ENCODE data around the gene JAG2.

The JAG2 gene

DNA sequence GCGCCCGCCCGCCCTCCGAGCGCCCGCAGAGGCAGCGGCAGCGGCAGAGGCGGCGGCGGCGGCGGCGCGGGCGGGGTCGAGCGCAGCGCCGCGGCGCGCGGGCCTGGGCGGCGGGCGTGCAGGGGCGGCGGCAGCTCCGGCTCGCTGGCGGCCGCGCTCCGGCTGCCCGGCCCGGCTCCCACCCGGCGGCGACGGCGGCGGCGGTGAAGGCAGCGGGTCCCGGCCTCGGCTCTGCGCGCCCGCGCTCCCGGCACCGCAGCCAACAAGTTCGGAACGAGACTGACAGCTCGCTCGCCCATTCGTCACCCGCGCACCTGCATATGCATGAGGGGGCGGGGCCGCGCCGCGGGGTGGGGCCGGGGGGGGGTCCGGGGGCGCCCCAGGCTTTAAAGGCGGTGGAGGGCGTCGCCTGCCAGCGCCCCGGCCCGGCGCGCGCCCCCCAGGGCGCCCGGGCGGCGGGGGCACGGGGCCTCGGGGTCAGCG, at the start of gene JAG2:
JAG2 (minus strand) TSS at position 281 of the 483 bp plus-strand sequence. CDS start 356 bp downstream, outside the sequence.
- no peak for TF ChIP-seq GATA2 (IDR thresholded peaks at IDR 0.05; ENCODE audit: low read depth, low read length)
- TF ChIP-seq GATA3 (IDR thresholded peaks at IDR 0.05; ENCODE audit: low read depth, low read length): no peak

DNA sequence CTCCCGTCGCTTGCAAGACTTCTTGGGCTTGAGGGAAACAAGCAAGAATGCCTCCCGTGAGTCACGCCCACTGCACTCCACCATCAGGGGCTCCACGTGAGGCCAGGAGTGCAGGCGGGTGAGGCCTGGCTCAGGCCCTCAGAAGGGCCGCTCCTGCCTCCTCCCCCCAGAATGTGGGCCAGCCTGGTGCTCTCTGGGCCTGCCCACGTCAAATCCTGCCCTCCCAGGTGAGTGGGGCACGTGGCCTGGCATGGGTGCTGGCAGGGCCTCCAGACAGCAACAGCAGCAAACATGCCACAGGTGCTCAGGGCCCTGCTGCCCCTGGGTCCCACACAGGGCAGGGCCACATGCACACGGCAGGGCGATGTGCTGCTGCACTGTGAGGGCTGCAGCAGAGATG, 49.2 kb upstream of the JAG2 start:
- TF ChIP-seq GATA2 (IDR thresholded peaks at IDR 0.05; ENCODE audit: low read depth, low read length): no peak
- no peak for TF ChIP-seq GATA3 (IDR thresholded peaks at IDR 0.05; ENCODE audit: low read depth, low read length)

DNA sequence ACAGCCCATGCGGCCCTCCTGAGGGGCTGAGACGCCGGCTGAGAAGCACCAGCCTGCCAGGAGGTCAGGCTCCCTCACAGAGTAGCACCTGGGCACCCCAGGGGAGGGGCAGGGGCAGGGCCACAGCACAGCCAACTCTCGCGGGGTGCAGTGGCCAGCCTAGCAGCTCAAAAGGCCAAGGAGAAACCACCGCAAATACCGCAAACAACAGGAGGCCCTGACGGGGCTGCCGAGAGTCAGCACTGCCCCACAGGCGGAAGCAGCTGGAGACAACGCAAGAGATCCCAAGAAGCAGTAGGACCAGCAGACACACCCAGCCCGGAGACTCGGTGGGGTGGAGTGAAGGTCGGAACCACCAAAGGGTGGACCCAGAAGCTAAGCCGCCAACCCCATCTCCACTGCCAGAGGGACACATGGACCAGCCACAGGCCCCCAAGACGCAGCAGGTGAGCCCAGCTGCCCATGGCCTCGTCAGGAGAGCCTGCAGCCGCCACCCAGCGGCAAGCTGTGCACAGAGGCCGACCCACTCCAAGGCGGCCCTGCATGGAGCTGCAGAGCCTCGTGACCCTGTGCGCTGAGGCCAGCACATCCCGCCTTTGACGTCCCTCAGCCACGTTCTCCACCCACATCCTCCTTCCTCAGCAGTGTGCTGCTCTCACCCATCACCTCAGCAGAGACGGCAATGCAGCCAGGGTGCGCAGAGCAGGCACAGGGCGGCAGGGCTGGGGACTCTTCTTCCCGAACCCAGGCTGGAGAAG, 48.1 kb upstream of the JAG2 start:
- TF ChIP-seq GATA3 (IDR thresholded peaks at IDR 0.05; ENCODE audit: low read depth, low read length): no peak
- no peak for TF ChIP-seq GATA2 (IDR thresholded peaks at IDR 0.05; ENCODE audit: low read depth, low read length)

- TF ChIP-seq GATA3 (IDR thresholded peaks at IDR 0.05; ENCODE audit: low read depth, low read length) (no peak), GATA2 (IDR thresholded peaks at IDR 0.05; ENCODE audit: low read depth, low read length) (no peak)
These were observed 47.0 kb upstream of the JAG2 start for GRCh38 chr14:105215602-105216001.

GRCh38 chr14:105214324-105214915, 45.8 kb upstream of the JAG2 start:
- no peak for TF ChIP-seq GATA2 (IDR thresholded peaks at IDR 0.05; ENCODE audit: low read depth, low read length)
- TF ChIP-seq GATA3 (IDR thresholded peaks at IDR 0.05; ENCODE audit: low read depth, low read length): no peak

- TF ChIP-seq GATA2 (IDR thresholded peaks at IDR 0.05; ENCODE audit: low read depth, low read length) (no peak), GATA3 (IDR thresholded peaks at IDR 0.05; ENCODE audit: low read depth, low read length) (no peak)
These were observed 44.8 kb upstream of the JAG2 start for GRCh38 chr14:105213361-105213760.

DNA sequence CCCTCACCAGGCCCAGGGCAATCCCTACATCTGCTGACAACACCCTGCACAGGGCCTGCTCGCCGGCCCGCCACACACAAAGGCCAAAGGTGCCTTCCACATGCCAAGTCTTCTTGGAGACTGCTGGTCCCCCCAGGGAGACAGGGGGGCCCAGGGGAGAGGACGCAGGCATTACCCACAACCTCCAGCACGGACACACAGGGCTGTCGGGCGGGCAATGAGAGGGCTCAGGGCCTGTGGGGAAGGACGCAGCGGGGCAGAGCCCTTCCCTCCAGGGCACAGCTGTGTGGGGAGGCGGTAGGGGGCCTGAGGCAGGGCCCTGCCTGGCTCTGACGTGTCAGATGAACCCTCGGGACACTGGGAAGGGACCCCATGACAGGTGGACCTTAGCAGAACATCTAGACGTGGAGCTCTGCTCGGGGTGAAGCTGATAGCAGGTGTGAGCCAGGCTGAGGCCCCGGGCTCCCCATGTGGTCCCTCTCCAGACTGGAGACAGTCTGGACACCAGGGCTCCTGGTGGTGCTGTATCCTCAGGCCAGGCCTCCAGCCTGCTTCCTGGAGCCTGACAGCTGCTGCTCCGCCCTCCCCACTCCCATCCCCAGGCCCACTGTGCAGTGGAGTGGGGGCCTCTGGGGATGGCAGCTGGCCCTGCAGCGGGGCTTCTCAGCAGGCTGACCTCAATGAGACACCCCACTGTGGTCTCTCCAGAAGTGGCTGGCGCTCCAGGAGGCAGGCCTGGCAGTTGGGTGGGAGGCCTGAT, 44.1 kb upstream of the JAG2 start:
- no peak for TF ChIP-seq GATA2 (IDR thresholded peaks at IDR 0.05; ENCODE audit: low read depth, low read length)
- no peak for TF ChIP-seq GATA3 (IDR thresholded peaks at IDR 0.05; ENCODE audit: low read depth, low read length)

GRCh38 chr14:105211758-105212089, 43.1 kb upstream of the JAG2 start:
- TF ChIP-seq GATA2 (IDR thresholded peaks at IDR 0.05; ENCODE audit: low read depth, low read length) (no peak), GATA3 (IDR thresholded peaks at IDR 0.05; ENCODE audit: low read depth, low read length) (no peak)

DNA sequence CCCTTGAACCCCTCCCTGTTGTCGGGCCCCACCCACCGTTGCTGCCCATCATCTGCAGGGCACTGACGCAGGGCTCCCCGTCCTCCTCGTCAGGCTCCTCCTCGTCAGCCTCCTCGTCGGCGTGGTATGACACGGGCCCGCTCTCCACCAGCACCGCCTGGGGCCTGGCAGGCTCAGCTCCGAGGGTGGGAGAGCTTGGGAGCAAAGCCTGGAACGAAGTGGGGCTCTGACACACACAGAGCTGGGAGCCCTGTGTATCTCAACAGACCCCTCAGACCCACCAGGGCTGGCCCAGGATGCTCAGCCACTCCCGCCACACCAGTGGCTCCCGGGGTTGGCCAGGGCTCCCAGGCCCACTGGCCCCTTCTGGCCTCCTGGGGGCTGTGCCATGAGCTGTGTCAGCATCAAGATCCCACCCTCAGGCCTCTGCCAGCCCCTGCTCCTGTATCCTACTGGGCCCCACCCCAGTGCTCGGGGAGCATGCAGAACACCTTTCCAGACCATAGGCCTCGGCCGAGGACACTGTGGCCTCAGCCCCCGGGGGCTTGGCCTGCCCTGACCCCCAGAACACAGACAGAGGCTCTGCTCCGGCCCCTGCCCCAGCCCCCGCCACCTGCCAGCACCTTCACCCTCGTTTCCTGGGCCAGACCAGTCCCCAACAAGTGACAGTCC, 42.6 kb upstream of the JAG2 start:
- TF ChIP-seq GATA3 (IDR thresholded peaks at IDR 0.05; ENCODE audit: low read depth, low read length) (no peak), GATA2 (IDR thresholded peaks at IDR 0.05; ENCODE audit: low read depth, low read length) (no peak)

DNA sequence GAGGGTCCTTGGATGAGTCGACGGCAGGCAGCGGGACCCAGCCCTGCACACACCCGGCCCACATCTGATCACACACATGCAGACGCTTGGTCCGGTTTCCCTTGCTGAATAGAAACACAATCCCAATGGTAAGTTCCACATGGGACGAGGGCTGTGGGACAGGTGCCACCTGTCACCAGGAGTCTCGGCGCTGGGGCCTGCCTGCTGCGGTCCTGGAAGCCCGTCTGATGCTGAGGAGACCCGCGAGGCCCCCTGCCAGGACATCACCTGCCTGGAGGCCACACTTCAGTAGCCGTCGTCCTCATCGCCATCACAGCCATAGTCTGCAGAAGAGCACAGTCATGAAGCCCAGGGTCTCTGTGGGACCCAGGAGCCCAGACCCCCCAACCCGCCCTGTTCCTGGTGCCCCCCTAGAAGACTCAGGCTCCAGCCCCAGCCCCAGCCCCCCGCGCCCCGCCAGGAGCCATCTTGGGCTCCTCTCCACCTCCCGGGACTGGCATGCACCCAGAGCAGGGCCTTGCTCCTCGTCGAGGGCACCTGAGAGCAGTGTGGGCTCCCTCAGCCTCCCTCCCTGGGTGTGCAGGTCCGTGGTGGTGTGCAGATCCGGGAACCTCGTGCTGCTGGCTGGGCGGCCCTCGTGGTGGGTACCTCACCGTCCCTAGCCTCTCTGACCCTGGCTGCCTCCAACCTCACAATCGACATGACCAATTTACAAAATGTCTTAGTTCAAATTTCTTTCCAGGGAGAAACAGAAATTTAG, 41.9 kb upstream of the JAG2 start:
- TF ChIP-seq GATA2 (IDR thresholded peaks at IDR 0.05; ENCODE audit: low read depth, low read length) (no peak), GATA3 (IDR thresholded peaks at IDR 0.05; ENCODE audit: low read depth, low read length) (no peak)

DNA sequence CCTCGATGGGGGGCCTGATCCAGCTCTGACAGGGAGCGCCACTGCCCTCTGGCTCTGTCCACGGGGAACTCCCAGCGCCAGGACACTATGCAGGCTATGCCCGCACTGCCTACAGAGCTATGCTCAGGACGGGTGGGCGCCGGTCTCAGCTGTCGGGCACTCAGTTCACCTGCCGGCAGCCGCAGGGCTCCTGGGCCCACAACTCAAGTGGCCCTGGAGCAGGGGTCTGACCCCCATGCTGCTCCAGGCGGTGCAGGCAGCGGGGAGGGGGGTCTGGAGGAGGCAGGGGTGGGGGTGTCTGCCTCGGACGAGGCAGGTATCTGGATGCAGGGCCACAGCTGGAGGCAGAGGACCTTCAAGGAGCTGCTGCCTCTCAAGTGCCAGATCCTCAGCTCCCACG, 41.1 kb upstream of the JAG2 start:
- TF ChIP-seq GATA3 (IDR thresholded peaks at IDR 0.05; ENCODE audit: low read depth, low read length) (no peak), GATA2 (IDR thresholded peaks at IDR 0.05; ENCODE audit: low read depth, low read length) (no peak)

GRCh38 chr14:105209091-105209490, 40.5 kb upstream of the JAG2 start:
- TF ChIP-seq GATA2 (IDR thresholded peaks at IDR 0.05; ENCODE audit: low read depth, low read length) (no peak), GATA3 (IDR thresholded peaks at IDR 0.05; ENCODE audit: low read depth, low read length) (no peak)

DNA sequence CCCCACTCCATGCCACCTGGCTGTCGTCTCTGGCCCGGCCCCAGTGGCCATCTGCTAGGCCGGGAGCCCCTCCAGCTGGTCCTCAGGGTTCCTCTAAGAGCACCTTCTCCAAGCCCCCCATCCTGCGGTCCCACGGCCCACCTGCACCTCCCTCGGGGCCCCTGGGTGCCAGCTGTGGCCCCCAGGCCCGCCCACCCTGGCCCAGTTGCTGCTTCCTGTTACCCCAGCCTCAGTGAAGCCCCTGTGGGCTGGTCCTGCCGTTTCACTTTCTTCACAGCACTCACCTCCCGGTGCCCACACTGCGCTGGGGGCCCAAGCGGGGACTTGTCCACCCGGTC, 40.1 kb upstream of the JAG2 start:
- TF ChIP-seq GATA3 (IDR thresholded peaks at IDR 0.05; ENCODE audit: low read depth, low read length) (no peak), GATA2 (IDR thresholded peaks at IDR 0.05; ENCODE audit: low read depth, low read length) (no peak)
